Ishikawa (cell line): Measurements from ENCODE around the gene HAPLN3.

Experiments used
- CEBPB ChIP-seq: IDR thresholded peaks from 2 replicates; pipeline ENCODE4 v1.6.1; 2012
- CREB1 ChIP-seq: IDR thresholded peaks from 2 replicates; pipeline ENCODE4 v1.6.1; 2012; ENCODE audit warnings: low read depth
- EGR1 ChIP-seq: IDR thresholded peaks from 2 replicates; pipeline ENCODE4 v1.6.1; 2012
- EP300 ChIP-seq: IDR thresholded peaks from 2 replicates; pipeline ENCODE4 v1.6.1; 2012; ENCODE audit warnings: borderline replicate concordance
- FOXM1 ChIP-seq: IDR thresholded peaks from 2 replicates; pipeline ENCODE4 v1.6.1; 2012; ENCODE audit warnings: low read depth, borderline replicate concordance
- NFIC ChIP-seq: IDR thresholded peaks from 2 replicates; pipeline ENCODE4 v1.6.1; 2012
- RAD21 ChIP-seq: IDR thresholded peaks from 2 replicates; pipeline ENCODE4 v1.6.1; 2012; ENCODE audit warnings: low read depth
- TAF1 ChIP-seq: IDR thresholded peaks from 2 replicates; pipeline ENCODE4 v1.6.1; 2012; ENCODE audit warnings: low read depth, mild to moderate bottlenecking
- TCF12 ChIP-seq: IDR thresholded peaks from 2 replicates; pipeline ENCODE4 v1.6.1; 2012; ENCODE audit warnings: low read depth
- TEAD4 ChIP-seq: IDR thresholded peaks from 2 replicates; pipeline ENCODE4 v1.6.1; 2012
- YY1 ChIP-seq: IDR thresholded peaks from 2 replicates; pipeline ENCODE4 v1.6.1; 2012; ENCODE audit warnings: low read depth
- ZBTB7A ChIP-seq: IDR thresholded peaks from 2 replicates; pipeline ENCODE4 v1.6.1; 2012; ENCODE audit warnings: low read depth
- TF ChIP-seq, protein P1 (sequence below): IDR thresholded peaks from 2 replicates; pipeline ENCODE4 v1.6.1; 2012; ENCODE audit warnings: low read depth, mild to moderate bottlenecking
- TF ChIP-seq, protein P2 (sequence below): IDR thresholded peaks from 2 replicates; pipeline ENCODE4 v1.6.1; 2012
- TF ChIP-seq, protein P3 (sequence below): IDR thresholded peaks from 2 replicates; pipeline ENCODE4 v1.6.1; 2012

HAPLN3 gene

DNA sequence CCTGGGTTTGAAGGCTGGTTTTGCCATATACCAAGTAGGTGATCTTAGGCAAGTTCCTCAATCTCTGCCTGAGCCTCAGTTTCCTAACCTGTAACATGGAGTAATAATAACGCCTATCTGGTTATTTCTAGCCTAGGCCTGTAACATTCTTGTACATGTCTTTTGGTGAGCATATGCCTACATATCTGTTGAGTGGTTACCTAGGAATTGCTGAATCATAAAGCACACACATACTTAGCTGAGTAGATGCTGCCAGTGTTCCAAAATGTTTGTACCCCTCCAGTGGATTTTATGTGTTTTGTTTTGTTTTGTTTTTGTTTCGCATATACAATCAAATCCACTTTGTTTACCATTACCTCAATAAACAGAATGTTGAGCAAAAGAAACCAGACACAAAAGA is 35.2 kb upstream of the HAPLN3 start:
- TF ChIP-seq CREB1: no peak
- no peak for TF ChIP-seq EP300
- no peak for TF ChIP-seq TAF1
- no peak for TF ChIP-seq RAD21
- TF ChIP-seq, protein P1, sequence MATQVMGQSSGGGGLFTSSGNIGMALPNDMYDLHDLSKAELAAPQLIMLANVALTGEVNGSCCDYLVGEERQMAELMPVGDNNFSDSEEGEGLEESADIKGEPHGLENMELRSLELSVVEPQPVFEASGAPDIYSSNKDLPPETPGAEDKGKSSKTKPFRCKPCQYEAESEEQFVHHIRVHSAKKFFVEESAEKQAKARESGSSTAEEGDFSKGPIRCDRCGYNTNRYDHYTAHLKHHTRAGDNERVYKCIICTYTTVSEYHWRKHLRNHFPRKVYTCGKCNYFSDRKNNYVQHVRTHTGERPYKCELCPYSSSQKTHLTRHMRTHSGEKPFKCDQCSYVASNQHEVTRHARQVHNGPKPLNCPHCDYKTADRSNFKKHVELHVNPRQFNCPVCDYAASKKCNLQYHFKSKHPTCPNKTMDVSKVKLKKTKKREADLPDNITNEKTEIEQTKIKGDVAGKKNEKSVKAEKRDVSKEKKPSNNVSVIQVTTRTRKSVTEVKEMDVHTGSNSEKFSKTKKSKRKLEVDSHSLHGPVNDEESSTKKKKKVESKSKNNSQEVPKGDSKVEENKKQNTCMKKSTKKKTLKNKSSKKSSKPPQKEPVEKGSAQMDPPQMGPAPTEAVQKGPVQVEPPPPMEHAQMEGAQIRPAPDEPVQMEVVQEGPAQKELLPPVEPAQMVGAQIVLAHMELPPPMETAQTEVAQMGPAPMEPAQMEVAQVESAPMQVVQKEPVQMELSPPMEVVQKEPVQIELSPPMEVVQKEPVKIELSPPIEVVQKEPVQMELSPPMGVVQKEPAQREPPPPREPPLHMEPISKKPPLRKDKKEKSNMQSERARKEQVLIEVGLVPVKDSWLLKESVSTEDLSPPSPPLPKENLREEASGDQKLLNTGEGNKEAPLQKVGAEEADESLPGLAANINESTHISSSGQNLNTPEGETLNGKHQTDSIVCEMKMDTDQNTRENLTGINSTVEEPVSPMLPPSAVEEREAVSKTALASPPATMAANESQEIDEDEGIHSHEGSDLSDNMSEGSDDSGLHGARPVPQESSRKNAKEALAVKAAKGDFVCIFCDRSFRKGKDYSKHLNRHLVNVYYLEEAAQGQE: no peak
- TF ChIP-seq, protein P2, sequence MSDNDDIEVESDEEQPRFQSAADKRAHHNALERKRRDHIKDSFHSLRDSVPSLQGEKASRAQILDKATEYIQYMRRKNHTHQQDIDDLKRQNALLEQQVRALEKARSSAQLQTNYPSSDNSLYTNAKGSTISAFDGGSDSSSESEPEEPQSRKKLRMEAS: no peak
- no peak for TF ChIP-seq EGR1
- TF ChIP-seq, protein P3, sequence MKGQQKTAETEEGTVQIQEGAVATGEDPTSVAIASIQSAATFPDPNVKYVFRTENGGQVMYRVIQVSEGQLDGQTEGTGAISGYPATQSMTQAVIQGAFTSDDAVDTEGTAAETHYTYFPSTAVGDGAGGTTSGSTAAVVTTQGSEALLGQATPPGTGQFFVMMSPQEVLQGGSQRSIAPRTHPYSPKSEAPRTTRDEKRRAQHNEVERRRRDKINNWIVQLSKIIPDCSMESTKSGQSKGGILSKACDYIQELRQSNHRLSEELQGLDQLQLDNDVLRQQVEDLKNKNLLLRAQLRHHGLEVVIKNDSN: no peak
- TF ChIP-seq FOXM1: no peak
- TF ChIP-seq TEAD4: no peak
- no peak for TF ChIP-seq YY1
- no peak for TF ChIP-seq CEBPB
- TF ChIP-seq NFIC: no peak
- TF ChIP-seq ZBTB7A: no peak
- no peak for TF ChIP-seq TCF12

DNA sequence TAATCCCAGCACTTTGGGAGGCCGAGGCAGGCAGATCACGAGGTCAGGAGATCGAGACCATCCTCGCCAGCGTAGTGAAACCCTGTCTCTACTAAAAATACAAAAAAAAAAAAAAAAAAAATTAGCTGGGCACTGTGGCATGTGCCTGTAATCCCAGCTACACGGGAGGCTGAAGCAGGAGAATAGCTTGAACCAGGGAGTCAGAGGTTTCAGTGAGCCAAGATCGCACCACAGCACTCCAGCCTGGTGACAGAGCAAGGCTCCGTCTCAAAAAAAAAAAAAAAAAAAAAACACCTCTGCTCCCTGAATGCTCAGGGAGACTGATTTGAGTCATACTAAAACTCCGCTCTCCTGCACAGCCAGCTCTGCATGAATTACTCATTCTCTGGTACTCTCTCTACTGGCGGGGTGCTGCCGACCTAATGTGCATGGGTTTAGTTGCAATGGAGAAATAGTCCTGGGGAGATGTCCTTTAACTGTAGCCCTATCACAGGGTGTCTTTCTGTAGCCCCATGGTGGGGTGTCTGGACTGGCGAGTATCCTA is 25.6 kb upstream of the HAPLN3 start:
- TF ChIP-seq EP300 (peak; percentile 3; the same call in 1 of the 2 replicates), NFIC (peak; percentile 2; the same call in 1 of the 2 replicates)

DNA sequence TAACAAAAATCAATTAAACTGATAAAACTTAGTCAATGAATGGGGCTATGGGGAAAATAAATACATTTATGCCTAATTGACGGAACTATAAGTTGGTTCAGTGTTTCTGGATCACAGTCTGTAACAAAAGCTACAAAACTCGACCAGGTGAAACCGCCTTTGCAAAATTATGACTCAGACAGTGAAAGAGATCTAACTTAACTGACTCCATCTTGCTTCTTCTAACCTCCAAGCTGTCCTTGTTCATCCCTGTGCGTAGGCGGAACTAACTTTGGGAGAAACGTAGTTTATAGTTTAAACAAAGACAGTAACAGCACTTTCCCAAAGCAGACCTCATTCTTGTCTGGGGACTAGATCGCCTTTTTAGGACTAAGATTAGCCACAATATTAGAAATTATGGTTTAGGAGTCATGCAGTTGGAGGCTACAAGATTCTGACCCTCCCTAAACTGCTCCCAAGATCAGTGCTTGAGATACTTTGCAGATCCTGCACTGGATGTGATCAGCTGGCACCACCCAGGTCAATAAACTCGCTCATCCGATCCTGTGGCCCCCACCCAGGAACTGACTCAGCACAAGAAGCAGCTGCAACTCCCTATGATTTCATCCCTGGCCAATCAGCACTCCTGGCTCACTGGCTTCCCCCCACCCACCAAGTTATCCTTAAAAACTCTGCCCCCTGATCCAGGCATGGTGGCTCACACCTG is 25.0 kb upstream of the HAPLN3 start:
- TF ChIP-seq, protein P1: no peak
- TF ChIP-seq ZBTB7A (no peak), EP300 (peak; percentile 62), RAD21 (no peak), NFIC (peak; percentile 45; the same call in 1 of the 2 replicates), EGR1 (no peak), TCF12 (peak; percentile 68), FOXM1 (no peak), TEAD4 (0 out of 2 replicates have a peak, but pooled peaks have one; percentile 10), YY1 (no peak), CREB1 (no peak), TAF1 (no peak), CEBPB (no peak)
- TF ChIP-seq, protein P3: no peak
- TF ChIP-seq, protein P2: no peak

DNA sequence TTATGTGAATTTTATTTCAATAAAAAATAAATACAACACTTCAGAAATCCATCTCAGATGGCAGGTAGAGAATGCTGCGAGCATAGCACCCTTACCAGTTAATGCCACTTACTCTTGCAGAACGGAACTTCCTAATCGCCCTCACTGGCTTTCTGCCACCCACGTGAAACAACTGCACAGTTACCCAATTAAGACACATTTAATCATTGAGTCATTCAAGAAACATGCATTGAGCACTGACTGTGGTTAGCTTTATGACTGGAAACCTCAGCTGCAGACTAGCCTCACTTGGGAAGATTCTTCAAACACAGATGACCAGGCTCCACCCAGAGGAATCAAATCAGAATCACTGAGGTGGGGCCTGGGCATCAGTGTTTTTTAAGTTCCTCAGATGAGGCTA is 23.4 kb upstream of the HAPLN3 start:
- TF ChIP-seq, protein P3: peak; percentile 80
- TF ChIP-seq CREB1 (no peak), NFIC (peak; percentile 98), EGR1 (peak; percentile 72; the same call in 1 of the 2 replicates), YY1 (no peak), FOXM1 (peak; percentile 95), CEBPB (peak; percentile 90), TAF1 (no peak), TEAD4 (peak; percentile 97), EP300 (peak; percentile 98), TCF12 (peak; percentile 98), RAD21 (peak; percentile 31), ZBTB7A (no peak)
- TF ChIP-seq, protein P1: no peak
- TF ChIP-seq, protein P2: peak; percentile 88
